Ovary (tissue), 3 donors: ENCODE measurements around the gene CFAP53.

Source experiments
- CTCF ChIP-seq, 3 donors: fragments of 450-650 bp in 2 of 3; fragments of 200-600 bp in 1 of 3; IDR thresholded peaks; one replicate each; pipeline versions ENCODE4 v1.5.1 to v1.8.0; 2016 to 2022; ENCODE audit warnings: antibody characterized with exemption in 3 of 3, mild to moderate bottlenecking in 1 of 3
- EP300 ChIP-seq: sonication (generic); formaldehyde crosslinking; IDR thresholded peaks from one replicate; pipeline ENCODE4 v1.6.1; 2017; ENCODE audit warnings: antibody characterized with exemption
- POLR2A ChIP-seq: fragments of 450-650 bp; IDR thresholded peaks from one replicate; pipeline ENCODE4 v1.6.1; 2017; ENCODE audit warnings: antibody characterized with exemption, mild to moderate bottlenecking, moderate library complexity
- donor health status: DM: no; HTN: no; CAD: no.

- TF ChIP-seq CTCF (IDR thresholded peaks at IDR 0.05) (no peak), EP300 (no peak), POLR2A (no peak)
Observed at GRCh38 chr18:50285071-50285470, 18.8 kb upstream of the CFAP53 start.
